Heart right ventricle (tissue), 16 donors: ENCODE data around the gene MBD3L4. TPM values are rescaled to one million over a fixed set of nuclear protein-coding genes. Genes with fewer than 3 reads are reported as not detected.
A peak's percentile ranks its signal among the peaks of the same experiment; 100 is the strongest.
"Not testable (repeated sequence)": the region's sequence is repeated elsewhere in the genome, so short reads cannot be mapped to it uniquely, and the experiment has no call there.

Source experiments
- ATAC-seq, 8 donors: fragments of 200-7000 bp; cut with Tn5 transposase; one replicate each; pipeline ENCODE4 v1.9.1; 2020; ENCODE audit warnings: mild to moderate bottlenecking in 8 of 8, moderate library complexity in 8 of 8, moderate number of reproducible peaks in 1 of 8
- DNase-seq, 2 donors: peaks; one replicate each; pipeline ENCODE4 v3.0.0-alpha.2; 2020
- H3K27ac ChIP-seq, 10 donors: fragments of 200-600 bp; sonication (generic) in 2 of 10; one replicate each; pipeline versions ENCODE4 v1.5.0 to v1.8.0; 2020 to 2022; ENCODE audit warnings: mild to moderate bottlenecking in 3 of 10
- H3K27me3 ChIP-seq, 7 donors: fragments of 200-600 bp; one replicate each; pipeline ENCODE4 v1.8.0; 2021 to 2022; ENCODE audit warnings: mild to moderate bottlenecking in 2 of 7
- H3K36me3 ChIP-seq, 9 donors: fragments of 200-600 bp; sonication (generic) in 1 of 9; one replicate each; pipeline versions ENCODE4 v1.5.0 to v1.8.0; 2020 to 2022; ENCODE audit warnings: mild to moderate bottlenecking in 2 of 9
- H3K4me1 ChIP-seq, 9 donors: fragments of 200-600 bp; sonication (generic) in 1 of 9; one replicate each; pipeline versions ENCODE4 v1.5.0 to v1.8.0; 2020 to 2022; ENCODE audit warnings: mild to moderate bottlenecking in 4 of 9
- H3K4me3 ChIP-seq, 10 donors: fragments of 200-600 bp; sonication (generic) in 2 of 10; one replicate each; pipeline versions ENCODE4 v1.5.0 to v1.8.0; 2020 to 2022; ENCODE audit warnings: mild to moderate bottlenecking in 7 of 10, moderate library complexity in 2 of 10
- H3K9me3 ChIP-seq, 11 donors: fragments of 200-600 bp in 10 of 11; sonication (generic) in 2 of 11; one replicate each; pipeline versions ENCODE4 v1.5.0 to v1.8.0; 2013 to 2022; ENCODE audit warnings: mild to moderate bottlenecking in 2 of 11, control low read depth in 1 of 11, moderate library complexity in 1 of 11
- CTCF ChIP-seq, 9 donors: fragments of 200-600 bp; sonication (generic) in 2 of 9; IDR thresholded peaks; one replicate each; pipeline versions ENCODE4 v1.5.0 to v1.8.0; 2021 to 2022; ENCODE audit warnings: antibody characterized with exemption in 9 of 9, mild to moderate bottlenecking in 5 of 9, moderate library complexity in 1 of 9
- whole genome bisulfite sequencing, 2 donors: extraction: QIAGEN DNeasy Blood & Tissue Kit; methylation state at CpG; one replicate each; pipeline ENCODE4 v1.1.7; 2013; ENCODE audit warnings: inconsistent platforms in 1 of 2; 5-methylcytosine and 5-hydroxymethylcytosine counted together
- intact Hi-C, 10 donors: fragments of 100-400 bp; cut with DNase I; formaldehyde crosslinking; loops; one replicate each; pipeline versions ENCODE4 v1.11.1 to v1.14.2; 2022
- polyA plus RNA-seq, 2 donors: library from polyadenylated mRNA; stranded (reverse); fragments of 200-250 nt; gene quantifications; one replicate each; pipeline ENCODE4 v1.2.3, GENCODE V29; 2013
- total RNA-seq, 10 donors: library from RNA; stranded (reverse); fragmentation: NEBNext Ultra II Directional in 3 of 10; extraction: Animal tissue kit (Norgen Biotek cat#: 25700) in 3 of 10; gene quantifications; one replicate each; pipeline versions ENCODE4 v1.2.1 to v1.2.4, GENCODE V29; 2021 to 2023
- donor health status: Arrhythmogenic right ventricular cardiomyopathy.
- donor health status: ischemic (EF 13 %, LVEDD 7.1; RV severe dilation, severe dysfunction).
- donor health status: healthy with polysubstance abuse.
- donor health status: DM: no; HTN: yes; CAD: no.
- donor health status: DM: no; HTN: no; CAD: no.
- donor health status: ischemic (EF 25% LVEDD 6.9; RV normal size, moderate dysfunction).
- donor health status: ischemic (EF 25% LVEDD 5.7; RV mildly dilated, moderate dysfunction).
- donor health status: healthy.
- donor health status: DM: yes; HTN: yes; CAD: no.
- donor health status: Ischemic cardiomyopathy.
- donor health status: ischemic (EF 35%, LVEDD 5.7; RV mildly dilated, moderate dysfunction).
- donor health status: nonischemic (EF 11% LVEDD 7.7; RV severe dilation, severe dysfunction).
- donor health status: DM: yes; HTN: yes; CAD: no.
- donor health status: PGD.
- donor health status: ischemic (EF 29% LVEDD 5.4; RV normal size, mild dysfunction).
- donor health status: nonischemic (EF 23%, LVEDD 6.1; RV moderate dilation, normal function).

The MBD3L4 gene
- total and polyA plus RNA-seq, 12 donors, result not detected

GRCh38 chr19:7068599-7068998, 28.6 kb upstream of the MBD3L4 start:
- H3K4me3 ChIP-seq, result peak overlapping the region in 6 of 10 donors; percentile 17 to 99 (median 87)
- WGBS, 2 donors, result 82 to 86% methylated on average over 6 of the region's 6 CpGs
- no peak for ATAC-seq
- no peak for TF ChIP-seq CTCF (IDR thresholded peaks at IDR 0.05)
- no peak for DNase-seq
- no peaks in the 10 kb centered on the region for H3K27me3 ChIP-seq
- H3K27ac ChIP-seq, result peak overlapping the region in 4 of 10 donors; percentile 21 to 92 (median 36)
- intact Hi-C loops, result loop anchor here in 1 of 10 donors (10.0 kb wide), 1 partner anchor 334 kb away; the partner anchor contains the start of genes GPR108 and TRIP10
- H3K9me3 ChIP-seq, result peaks cover 0 to 8% (median 0%) of the 10 kb centered on the region in 11 donors
- H3K36me3 ChIP-seq, result peaks cover 0 to 33% (median 30%) of the 10 kb centered on the region in 9 donors
- peaks cover 0 to 15% (median 10%) of the 10 kb centered on the region in 9 donors for H3K4me1 ChIP-seq

GRCh38 chr19:7067716-7068115, 27.7 kb upstream of the MBD3L4 start:
- H3K9me3 ChIP-seq, result peaks cover 0 to 8% (median 0%) of the 10 kb centered on the region in 11 donors
- no peak for TF ChIP-seq CTCF (IDR thresholded peaks at IDR 0.05)
- ATAC-seq, result no peak
- no peaks in the 10 kb centered on the region for H3K27me3 ChIP-seq
- WGBS, 2 donors, result 79 to 88% methylated on average over 2 of the region's 2 CpGs
- no peak overlapping the region for H3K4me3 ChIP-seq
- peaks cover 0 to 15% (median 10%) of the 10 kb centered on the region in 9 donors for H3K4me1 ChIP-seq
- intact Hi-C loops, result loop anchor here in 1 of 10 donors (10.0 kb wide), 1 partner anchor 333 kb away; the partner anchor contains the start of genes GPR108 and TRIP10
- no peak overlapping the region for H3K27ac ChIP-seq
- peaks cover 0 to 24% (median 21%) of the 10 kb centered on the region in 9 donors for H3K36me3 ChIP-seq
- no peak for DNase-seq

- not testable (repeated sequence) for DNase-seq, H3K27ac ChIP-seq, H3K9me3 ChIP-seq, ATAC-seq, H3K4me3 ChIP-seq, H3K27me3 ChIP-seq
- intact Hi-C loops, result loop anchor here in 1 of 10 donors (10.0 kb wide), 1 partner anchor 332 kb away; the partner anchor contains the start of genes GPR108 and TRIP10
- WGBS, 2 donors, result 41 to 42% methylated on average over 13 of the region's 13 CpGs
- peaks cover 0 to 18% (median 15%) of the 10 kb centered on the region in 9 donors for H3K36me3 ChIP-seq
- peak in 4 of 9 donors; percentile 8 to 23 (median 12) for TF ChIP-seq CTCF (IDR thresholded peaks at IDR 0.05)
- H3K4me1 ChIP-seq, result peaks cover 0 to 15% (median 10%) of the 10 kb centered on the region in 9 donors
Measured at GRCh38 chr19:7067122-7067521, 27.1 kb upstream of the MBD3L4 start.

GRCh38 chr19:7063764-7064418, 23.9 kb upstream of the MBD3L4 start:
- intact Hi-C loops, result loop anchor here in 1 of 10 donors (10.0 kb wide), 1 partner anchor 329 kb away; the partner anchor contains the start of genes GPR108 and TRIP10
- TF ChIP-seq CTCF (IDR thresholded peaks at IDR 0.05), result no peak
- no peaks in the 10 kb centered on the region for H3K36me3 ChIP-seq
- no peak for DNase-seq
- H3K4me1 ChIP-seq, result no peaks in the 10 kb centered on the region
- H3K27ac ChIP-seq, result no peak overlapping the region
- no peak overlapping the region for H3K4me3 ChIP-seq
- H3K27me3 ChIP-seq, result no peaks in the 10 kb centered on the region
- no peak for ATAC-seq
- H3K9me3 ChIP-seq, result peaks cover 0 to 8% (median 0%) of the 10 kb centered on the region in 11 donors
- 88 to 91% methylated on average over 9 of the region's 9 CpGs for WGBS, 2 donors
